HG02763 (cell line): ENCODE results near the gene COMMD9.
"Not testable (repeated sequence)": the region's sequence is repeated elsewhere in the genome, so short reads cannot be mapped to it uniquely, and the experiment has no call there.

Source experiments
- ATAC-seq: cut with Tn5 transposase; IDR thresholded peaks from one replicate; pipeline ENCODE4 v1.9.1; 2021; ENCODE audit warnings: mild to moderate bottlenecking, moderate library complexity; ENCODE audit not compliant: unreplicated experiment

Gene COMMD9

DNA sequence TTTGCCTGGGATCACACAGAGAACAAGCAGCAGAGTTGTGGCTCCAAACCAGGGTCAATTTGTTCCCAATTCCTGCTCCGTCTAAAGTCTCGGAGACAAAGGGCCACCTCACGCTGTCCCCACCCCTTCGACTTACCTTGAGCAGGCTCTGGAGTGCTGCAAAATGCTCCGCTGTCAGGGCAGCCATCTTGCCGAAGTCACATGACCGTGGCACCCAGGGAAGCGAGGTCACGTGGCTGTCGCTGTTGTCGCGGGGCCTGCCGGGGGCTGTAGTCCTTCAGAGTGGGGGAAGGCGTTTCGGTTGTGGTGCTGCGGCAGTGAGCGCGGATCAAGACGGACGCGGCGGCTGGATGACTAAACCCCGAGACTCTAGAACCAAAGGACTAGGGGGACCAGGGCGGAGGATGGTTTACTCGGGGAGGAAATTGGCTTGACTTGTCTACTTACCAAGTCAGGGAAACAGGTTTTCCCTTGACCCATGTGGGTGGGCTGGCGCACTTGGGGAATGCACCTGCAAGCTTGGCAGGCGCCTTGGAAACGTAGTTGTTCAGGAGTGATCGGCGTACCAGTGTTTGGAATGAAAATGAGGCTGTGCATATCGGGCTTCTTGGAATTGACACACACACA is at the start of gene COMMD9:
Gene COMMD9 (minus strand): TSS at position 199 of the 627 bp plus-strand sequence. CDS start 12 bp downstream, at position 187.
- peak; percentile 99 for ATAC-seq

- ATAC-seq: no peak
Measured at GRCh38 chr11:36333897-36334296, 44.7 kb upstream of the COMMD9 start.

GRCh38 chr11:36333468-36333867 is 44.2 kb upstream of the COMMD9 start:
- no peak for ATAC-seq

DNA sequence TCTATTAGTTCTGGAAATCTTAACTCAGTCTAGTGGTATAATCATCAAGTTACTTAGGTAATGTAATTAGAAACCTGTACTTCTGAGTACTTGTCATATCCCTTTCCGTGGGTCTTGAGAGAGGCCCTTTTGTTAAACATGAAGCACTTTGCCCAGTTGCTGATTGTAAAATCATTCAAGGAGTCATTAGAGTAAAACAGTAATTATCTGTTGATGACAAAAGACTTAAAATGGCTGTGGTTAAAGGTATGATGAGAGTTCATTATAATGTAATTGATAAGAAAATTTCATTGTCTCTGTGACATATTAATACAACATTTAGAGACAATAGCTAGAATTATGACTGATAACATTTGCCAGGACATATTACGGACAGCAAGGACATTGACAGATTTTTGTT is 41.2 kb upstream of the COMMD9 start:
- no peak for ATAC-seq

GRCh38 chr11:36328966-36329673 is 39.9 kb upstream of the COMMD9 start:
- no peak for ATAC-seq

DNA sequence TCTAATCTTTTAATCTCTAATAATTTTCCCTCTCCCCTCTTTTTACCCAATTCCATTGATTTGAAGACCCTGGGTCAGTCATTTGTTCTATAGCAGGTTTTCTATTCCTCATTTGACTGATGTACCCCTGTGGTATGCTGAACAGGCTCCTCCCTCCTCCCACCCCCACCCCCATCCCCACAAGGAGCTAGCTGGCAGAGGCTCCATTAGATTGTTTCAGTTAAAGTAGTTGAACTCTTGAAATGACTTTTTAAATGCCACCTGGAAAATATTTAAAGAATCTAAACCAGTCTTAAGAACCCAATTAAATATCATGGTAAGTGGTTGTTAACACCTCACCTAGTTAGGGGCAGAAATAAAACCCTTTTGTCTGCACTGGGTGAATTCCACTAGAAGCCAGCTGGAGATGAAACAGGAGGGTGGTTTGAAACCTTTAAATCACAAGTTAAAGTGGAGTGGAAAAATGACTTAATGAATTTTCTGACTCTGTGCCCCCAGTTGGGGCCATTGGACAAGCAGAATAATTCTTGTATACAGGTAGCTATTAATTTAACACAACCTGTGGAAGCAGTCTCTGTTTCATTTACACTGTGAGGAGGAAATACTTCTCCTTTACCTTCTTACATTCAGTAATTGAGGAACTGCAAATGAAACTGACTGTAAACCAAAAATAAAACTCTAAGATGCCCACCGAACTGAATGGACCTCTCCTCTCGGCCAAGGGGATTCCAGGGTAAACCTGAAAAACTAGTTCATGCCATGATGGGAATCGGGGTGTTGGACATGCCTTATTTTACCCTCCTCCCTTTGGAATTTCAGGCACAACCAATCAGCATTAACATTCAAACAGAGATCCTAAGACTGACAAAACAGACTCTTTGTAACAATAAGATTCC is 37.5 kb upstream of the COMMD9 start:
- ATAC-seq: no peak

DNA sequence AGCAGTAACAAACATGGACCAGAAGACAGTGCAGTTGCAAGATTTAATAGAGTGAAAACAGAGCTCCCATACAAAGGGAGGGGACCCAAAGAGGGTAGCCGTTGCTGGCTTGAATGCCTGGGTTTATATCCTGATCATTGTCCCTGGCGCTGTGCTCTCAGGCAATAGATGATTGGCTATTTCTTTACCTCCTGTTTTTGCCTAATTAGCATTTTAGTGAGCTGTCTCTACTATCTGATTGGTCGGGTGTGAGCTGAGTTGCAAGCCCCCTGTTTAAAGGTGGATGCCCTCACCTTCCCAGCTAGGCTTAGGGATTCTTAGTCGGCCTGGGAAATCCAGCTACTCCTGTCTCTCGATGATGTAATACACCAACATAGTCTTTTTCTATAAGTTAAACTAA is 36.2 kb upstream of the COMMD9 start:
- ATAC-seq: not testable (repeated sequence)

DNA sequence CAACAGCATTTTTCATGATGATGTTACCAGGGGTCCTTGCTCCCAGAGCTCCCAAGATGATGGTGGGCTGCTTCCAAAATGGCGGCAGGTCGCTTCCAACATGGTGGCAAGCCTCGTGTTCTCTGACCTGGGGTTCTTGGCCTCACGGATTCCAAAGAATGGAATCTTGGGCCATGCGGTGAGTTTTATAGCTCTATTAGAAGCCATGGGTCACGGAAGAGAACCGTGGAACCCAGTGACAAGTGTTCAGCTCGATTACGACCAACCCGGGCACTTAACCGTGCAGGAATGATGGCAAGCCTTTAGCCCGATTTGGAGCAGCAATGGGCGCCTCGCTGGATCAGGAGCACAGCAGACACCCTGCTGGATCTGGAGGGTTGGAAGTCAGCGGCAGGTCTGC is 35.7 kb upstream of the COMMD9 start:
- ATAC-seq: not testable (repeated sequence)

DNA sequence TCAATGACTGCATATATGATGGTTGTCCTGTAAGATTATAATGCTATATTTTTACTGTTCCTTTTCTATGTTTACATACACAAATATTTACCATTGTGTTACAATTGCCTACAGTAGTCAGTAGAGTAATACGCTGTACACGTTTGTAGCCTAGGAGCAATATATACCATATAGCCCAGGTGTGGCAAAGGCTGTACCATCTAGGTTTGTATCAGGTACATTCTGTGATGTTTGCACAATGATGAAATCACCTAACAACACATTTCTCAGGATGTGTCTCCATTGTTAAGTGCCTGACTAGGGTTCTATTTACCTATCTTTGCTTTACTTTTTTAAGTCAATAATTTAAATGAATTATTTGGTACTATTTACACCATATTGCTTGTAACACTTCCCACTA is 28.8 kb upstream of the COMMD9 start:
- no peak for ATAC-seq

- no peak for ATAC-seq
Measured at GRCh38 chr11:36316049-36316448, 26.8 kb upstream of the COMMD9 start.

GRCh38 chr11:36314434-36314767 is 25.2 kb upstream of the COMMD9 start:
- ATAC-seq: no peak

DNA sequence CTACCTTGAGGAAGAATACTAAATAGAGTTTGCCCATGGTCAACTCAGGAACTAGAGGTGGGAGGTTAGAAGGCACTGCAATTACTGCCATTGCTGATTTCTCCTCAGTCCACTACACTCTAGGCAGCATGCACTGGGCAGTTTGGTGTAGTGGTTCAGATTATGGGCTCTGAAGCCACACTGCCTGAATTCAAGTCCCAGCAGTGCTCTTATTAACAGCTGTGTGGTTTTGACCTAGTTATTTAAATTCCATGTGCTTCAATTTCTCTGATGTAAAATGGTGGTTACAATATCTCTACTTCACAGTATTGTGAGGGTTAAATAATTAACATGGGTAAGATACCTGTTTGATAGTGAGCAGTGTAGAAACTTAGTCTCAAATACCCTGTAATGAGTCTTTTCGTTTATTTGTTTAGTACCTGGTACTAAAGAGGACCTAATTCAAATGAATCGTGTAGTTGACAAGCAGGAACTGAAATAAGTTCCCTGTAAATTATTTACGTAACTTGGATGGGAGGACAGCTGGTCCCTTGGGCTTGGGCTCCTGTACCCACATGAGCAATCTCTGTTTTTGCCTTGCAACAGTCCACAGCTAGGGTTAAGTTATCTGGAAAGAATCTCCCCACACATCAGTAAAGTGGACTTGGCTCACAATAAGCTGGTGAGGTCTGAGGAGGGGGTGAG is 24.7 kb upstream of the COMMD9 start:
- ATAC-seq: peak; percentile 58

GRCh38 chr11:36312611-36313472 is 23.6 kb upstream of the COMMD9 start:
- ATAC-seq: no peak

DNA sequence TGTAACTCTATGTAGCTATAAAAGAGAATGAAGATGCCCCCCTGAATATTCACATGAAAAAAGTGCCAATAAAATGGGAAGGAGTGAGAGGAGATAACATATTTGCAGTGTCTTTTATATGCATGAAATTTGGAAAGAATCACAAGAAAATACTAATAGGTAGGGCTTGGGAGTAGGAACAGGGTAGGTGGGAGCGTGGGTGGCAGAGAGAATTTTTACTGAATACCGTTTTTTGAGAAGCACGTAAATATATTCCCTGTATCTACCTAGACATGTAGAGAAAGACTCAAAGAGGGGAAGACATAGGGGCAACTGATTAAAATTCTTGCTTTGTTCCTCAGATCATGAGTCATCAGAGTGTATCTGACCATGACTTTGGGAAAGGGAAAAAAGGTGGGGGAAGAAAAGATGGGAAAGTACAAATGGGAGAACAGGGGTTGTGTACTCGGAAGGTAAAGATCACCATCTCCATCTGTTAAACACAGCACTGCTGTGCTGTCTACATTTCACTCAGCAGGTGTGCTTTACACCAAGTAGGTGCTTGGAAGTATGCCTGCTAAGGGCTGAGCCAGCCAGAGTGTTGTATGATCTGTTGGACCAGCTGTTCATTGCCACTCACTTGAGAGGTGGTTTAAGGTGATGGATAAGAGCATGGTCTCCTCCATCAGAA is 22.8 kb upstream of the COMMD9 start:
- ATAC-seq: no peak

DNA sequence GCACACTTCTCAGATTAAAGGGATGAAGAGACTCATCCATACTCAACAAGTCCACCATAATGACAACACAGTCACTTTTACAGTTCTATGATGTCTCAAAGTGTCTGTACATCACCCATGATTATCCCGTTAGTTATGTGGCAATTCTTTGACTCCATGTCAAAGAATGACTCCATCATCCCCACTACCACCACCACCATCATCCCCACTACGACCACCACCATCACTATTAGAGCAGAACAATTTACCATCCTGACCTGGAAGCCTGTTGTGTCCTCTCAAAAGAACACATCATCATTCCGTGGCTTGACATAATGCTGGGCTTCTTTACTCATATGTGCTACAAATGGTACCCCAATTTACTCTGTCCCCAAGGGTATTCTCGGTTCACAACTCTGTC is 20.6 kb upstream of the COMMD9 start:
- ATAC-seq: no peak

GRCh38 chr11:36308577-36308976 is 19.4 kb upstream of the COMMD9 start:
- ATAC-seq: no peak

GRCh38 chr11:36306888-36307287 is 17.7 kb upstream of the COMMD9 start:
- no peak for ATAC-seq

DNA sequence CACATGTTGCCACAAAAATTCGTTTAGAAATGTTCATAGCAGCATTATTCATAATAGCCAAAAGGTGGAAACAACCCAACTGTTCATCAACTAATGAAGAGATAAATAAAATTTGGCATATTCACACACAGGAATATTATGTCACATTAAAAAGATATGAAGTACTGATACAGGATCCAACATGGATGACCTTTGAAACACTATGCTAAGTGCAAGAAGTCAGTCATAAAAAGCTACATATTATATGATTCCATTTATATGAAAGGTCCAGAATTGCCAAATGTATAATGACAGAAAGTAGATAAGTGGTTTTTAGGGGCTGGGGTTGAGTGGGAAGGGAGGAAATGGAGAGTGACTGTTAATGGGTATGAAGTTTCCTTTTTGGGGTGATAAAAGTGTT is 15.8 kb upstream of the COMMD9 start:
- no peak for ATAC-seq

DNA sequence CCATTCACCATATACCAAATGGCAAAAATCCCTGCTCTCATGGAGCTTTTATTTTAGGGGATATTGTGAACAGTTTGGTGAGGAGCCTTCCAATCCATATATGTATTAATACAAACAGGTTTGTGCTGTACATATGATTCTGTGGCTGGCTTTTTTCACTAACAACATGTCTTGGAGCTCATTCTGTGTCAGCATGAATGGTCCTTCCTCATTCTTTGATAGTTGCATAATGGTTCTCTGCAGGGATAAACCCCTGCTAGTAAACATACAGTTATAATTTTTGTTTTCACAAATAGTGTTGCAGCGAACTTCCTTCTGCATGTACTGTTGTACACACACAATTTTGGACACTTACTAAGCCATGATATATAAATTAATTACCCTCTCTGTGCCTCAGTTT is 15.1 kb upstream of the COMMD9 start:
- ATAC-seq: no peak

DNA sequence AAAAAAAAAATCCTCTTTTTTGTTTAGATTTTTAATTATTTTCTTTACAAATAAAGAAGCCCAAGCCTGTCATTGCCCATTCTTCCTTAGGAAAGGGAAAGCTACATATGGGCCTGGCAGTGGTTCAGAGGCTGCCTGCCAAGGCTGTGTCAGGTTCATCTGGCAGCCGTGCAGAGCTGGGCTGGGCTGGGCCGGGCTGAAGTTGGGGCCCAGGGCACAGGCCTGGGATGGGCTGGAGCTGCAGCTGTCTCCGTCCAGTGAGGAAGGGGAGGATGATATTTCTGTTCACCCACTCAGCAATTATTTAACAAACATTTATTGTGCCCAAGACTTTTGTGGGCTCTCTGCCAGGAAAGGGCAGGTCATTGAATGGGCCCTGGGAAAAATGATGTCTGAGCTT is 11.4 kb upstream of the COMMD9 start:
- no peak for ATAC-seq
